Islet of Langerhans (tissue), 1 donor: ENCODE results near the gene EML1.

Experiments
- FAIRE-seq: peaks from one replicate; lab custom pipeline; 2011; peaks lifted over from hg19 to GRCh38; lab: Jason Lieb, UNC

The EML1 gene

DNA sequence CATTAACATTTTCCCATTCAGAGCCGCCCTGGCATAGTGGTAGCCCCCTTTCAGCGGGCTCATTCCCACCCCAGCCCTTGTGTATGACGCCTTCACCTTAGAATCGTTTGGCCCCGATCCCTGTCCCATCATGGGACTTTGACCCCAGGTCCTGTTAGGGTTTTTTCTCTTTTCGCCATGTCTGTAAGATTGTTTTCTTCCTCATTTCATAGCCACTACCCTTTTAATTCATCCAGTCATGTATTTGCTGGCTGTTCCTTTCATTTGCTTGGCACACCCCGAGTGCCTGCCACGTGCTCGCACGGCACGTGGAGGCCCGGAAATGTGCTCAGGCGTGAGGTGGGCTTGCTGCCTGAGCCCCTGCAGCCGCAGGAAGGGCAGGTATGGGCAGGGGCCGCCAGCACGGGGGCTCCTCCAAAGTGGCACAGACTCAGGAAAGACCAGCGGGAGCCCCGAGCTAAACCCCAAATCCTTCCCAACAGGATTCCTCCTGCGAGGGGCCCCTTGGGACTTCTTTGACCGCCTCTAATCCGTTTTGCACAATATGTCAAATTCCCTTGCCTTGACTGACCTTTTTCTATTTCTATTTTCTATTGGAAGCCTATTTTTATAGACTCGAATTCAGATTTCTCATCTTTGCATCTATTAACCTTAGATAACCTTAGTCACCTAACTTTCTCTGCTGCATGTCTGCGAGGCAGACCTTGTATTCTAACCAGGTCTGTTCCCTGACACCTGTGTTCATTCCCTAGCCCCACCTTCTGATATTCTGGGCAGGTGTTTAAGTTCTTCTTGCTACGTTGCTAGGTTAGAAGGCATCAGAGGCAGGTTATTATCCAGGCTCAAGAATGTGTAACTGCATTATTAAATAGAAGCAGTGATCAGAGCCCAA lies 114.8 kb downstream of the EML1 start:
- FAIRE-seq = no peak

DNA sequence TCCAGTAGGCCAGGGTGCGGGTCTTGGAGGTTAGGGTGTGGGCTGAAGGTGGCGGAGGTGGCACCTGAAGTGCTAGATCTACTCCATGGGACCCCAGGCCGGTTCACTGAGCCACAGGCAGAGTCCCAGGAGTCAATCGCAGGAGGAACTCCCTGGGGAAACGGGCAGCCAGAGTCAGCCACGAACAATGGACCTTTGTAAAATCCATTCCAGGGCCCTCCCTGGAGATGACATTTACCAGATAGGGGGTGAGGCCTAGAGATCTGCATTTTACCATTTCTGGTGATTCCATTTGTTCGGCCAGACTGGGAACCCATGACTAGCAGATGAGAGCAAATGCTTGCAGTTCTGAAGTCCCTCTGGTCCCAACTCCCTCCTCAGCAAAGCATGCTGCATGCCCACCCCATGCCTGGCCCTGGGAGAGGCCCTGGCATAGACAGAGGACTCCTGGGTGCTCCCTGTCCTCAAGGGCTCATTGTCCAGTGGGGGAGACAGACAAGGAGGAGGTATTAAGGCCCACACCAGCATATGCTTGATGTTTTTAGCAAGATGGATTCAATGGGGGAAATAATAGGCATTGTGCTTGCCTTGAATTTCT lies 115.5 kb downstream of the EML1 start:
- FAIRE-seq = no peak

DNA sequence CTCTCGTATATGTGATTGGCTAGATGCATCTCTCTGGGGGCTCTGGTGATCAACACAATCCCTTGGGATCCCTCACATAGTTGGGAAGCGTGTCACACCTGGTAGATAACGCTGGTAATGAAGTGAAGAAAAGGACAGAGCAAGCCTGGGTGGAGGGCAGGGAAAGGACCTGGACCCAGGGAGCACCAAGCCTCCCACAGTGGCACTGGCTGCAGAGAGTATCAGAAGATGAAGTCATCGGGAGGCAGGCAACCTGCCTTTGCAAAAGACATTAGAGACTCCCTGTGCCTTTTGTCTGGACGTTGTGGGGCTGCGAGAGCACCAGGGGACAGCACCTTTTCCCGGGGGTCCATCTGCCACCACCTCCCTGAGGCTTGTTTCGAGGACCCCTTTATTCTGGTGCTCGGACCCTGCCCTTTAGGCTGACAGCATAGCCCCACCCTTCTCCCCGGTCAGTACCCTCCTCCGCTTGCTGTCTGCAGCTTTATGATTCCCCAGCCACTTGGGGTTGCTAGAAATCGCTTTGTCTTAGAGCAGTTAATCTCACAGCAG lies 116.4 kb downstream of the EML1 start:
- FAIRE-seq = no peak

DNA sequence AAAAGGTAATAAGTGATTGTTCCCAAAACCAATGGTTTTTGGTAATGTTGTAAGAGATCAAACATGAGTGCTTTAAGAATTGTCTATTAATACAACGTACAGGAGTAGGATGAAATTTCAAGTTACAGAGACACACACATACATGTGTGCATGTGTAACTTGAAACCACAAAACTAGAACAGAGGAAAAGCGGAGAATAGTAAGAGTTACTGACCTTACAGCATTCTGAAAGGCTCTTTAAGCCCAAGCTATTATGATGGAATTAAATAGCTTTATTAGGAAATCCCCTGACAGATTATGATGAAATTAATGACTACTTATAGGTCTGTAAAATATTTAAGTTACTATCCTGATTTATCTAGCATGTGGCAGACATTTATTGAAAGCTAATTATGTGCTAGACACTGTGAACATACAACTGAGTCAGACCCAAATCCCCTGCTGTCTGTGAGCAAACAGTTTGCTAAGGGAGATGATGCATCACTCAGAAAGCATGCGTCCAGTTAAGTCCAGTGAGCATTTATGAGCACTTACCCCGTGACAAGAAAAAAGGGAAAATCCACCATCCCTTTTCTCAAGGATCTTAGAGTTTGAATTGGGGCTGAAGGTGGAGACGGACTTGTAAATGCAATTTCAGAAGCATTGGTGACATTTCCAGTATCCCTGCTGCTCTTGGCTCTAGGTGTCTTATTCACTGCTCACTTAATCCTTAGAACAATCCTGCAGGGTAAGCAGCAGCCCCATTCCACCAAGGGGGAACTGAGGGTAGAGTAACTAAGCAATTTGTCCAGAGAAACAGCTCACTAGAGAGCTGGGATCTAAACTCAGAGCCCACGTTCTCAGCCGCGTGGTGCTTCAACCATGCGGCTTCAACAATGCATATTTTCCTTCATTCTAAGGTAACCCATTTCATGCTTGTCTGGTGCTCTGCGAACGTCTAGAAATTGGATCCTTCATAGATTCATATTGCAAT lies 117.4 kb downstream of the EML1 start:
- no peak for FAIRE-seq

DNA sequence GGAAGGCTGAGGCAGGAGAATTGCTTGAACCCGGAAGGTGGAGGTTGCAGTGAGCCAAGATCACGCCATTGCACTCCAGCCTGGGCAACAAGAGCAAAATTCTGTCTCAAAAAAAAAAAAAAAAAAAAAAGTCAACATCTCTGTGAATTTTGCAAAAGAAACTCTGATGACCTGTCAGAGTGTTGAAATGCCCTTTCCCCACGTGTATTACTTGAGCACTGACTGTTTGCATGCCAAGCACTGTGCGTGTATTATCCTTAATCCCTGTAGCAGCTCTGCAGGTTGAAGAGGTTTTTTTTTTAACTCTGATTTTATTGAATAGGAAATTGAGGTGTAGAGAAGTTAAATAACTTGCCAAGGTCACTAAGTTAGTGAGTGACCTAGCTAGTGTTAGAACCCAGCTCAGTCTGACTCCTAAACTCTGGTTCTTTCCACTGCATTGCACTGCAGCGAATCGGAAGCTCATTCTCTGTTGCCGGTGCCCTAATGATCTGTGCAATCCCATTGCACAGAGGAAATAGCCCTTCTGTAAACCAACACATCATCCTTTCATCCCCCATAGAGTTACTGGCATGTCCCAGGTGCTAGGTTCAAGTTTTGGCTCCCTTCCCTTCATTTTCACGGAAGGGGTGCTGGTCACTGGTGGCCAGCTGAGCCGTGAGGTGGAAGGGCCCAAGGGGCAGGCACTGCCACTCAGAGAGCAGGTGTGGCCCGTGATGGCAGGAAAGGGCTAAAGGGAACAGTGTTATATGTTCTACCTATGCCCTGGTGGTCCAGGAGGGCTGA lies 122.3 kb downstream of the EML1 start:
- no peak for FAIRE-seq

DNA sequence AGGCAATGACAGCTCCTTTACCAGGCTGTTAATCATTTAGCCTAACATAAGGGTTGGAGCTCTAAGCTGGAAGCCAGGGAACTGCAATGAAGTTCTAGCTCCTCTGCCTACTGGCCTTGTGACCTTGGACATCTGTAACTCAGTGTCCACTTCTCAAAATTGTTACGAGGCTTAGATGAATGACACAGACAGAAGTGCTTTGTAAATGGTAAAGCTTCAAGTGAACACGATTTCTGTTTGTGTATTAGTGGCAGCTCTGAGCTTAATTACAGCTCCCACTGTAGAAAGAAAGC lies 122.8 kb downstream of the EML1 start:
- no peak for FAIRE-seq

DNA sequence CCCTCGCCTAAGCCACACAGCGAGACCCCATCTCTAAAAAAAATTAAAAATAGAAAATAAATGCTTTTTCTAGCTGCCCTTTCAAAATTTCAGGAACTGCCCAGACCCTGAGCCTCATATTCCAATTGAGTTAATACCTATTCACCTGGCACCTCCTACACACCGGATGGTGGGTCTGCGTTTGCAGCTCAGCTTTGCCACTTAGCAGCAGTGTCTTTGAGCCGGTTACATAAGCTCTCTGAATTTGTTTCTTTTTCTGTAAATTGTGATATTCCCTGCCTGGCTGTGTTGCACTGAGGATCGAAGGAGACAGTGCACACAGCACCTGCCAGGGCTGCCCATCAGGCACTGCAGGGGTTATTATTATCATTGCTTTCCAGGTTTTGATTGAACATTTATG lies 125.6 kb downstream of the EML1 start:
- FAIRE-seq = no peak

DNA sequence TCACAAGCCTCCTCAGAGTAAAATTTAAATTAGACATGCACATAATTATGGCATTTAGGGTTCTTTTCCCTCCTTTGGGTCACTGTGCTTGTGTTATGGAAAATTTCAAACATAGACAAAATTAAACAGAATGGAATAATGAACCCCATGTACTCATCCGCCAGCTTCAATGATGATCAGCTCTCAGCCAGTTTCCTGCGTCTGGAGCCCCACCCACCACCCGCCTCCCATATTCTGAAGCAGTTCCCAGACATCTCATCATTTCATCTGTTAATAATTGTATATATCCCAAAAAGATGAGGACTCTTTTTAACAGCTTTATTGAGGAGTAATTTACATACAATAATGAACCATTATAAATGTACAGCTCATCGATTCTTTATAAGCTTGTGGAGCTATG lies 128.2 kb downstream of the EML1 start:
- no peak for FAIRE-seq

DNA sequence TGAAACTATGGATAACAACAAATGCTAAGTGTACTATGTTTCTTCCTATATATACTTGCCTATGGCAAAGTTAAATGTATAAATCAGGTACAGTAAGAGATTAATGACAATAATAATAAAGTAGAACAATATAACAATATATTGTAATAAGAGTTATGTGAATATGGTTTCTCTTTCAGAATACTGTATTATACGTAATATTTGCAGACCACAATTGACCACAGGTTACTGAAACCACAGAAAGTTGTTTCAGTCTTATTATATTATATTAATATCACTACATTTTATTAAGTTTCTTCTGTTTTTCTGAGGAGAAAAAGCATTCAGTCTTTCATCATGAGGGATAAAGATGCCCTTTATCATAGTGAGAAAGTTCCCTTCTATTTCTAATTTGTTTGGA lies 131.2 kb downstream of the EML1 start:
- no peak for FAIRE-seq

DNA sequence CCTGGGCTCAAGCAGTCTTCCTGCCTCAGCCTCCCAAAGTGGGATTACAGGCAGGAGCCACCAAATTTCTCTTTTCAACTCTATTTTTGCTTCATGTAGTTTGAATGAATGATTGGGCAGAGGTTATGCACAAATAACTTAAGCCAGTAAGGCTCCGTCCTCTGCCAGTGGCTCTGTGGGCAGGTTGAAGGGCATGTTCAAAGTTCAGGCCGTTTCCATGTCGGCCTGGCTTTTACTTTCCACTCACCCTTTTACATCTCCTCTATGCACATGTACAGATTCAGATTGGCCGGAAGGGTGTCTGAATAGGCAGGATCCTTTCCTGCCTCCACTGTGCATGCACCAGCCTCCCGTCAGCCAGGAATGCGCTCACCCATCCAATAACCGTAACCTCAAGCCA lies 132.3 kb downstream of the EML1 start:
- FAIRE-seq = no peak

DNA sequence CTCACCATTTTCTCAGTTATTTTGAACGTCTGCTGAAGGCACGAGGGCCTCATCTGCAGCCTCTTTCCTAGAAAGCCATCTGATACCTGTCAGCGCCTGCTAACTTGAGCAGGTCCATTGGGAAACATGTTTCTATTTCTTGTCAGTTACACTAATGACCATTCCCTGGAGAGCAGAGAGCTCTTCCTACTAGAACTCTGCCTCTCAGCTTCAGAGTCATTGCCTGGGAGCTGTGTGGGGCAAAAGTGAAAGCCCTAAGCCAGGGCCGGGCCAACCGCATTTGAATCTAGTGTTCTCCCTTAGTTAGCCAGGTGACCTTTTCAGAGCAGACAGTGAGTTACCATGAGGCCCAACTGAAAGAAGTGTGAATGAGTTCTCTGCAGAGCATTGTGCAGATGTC lies 135.8 kb downstream of the EML1 start:
- no peak for FAIRE-seq

DNA sequence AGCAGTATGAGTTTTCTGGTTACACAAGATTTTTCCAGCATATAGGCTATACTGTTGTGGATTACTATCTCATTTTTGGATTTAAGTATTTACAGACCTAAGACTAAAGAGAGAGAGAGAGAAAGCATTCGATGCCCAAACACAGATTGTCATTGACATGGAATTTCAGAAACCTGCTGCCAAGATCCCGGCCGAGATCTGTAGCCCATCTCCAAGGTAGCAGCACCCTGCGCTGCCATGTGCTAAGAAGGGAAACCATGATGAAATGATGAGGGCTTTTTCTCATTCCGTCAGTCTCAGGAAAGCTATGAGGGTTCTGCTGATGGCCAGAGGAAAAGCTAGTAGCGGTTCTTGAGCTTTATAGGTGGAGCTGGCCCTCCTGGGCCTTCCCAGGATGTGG lies 136.4 kb downstream of the EML1 start:
- FAIRE-seq = no peak

DNA sequence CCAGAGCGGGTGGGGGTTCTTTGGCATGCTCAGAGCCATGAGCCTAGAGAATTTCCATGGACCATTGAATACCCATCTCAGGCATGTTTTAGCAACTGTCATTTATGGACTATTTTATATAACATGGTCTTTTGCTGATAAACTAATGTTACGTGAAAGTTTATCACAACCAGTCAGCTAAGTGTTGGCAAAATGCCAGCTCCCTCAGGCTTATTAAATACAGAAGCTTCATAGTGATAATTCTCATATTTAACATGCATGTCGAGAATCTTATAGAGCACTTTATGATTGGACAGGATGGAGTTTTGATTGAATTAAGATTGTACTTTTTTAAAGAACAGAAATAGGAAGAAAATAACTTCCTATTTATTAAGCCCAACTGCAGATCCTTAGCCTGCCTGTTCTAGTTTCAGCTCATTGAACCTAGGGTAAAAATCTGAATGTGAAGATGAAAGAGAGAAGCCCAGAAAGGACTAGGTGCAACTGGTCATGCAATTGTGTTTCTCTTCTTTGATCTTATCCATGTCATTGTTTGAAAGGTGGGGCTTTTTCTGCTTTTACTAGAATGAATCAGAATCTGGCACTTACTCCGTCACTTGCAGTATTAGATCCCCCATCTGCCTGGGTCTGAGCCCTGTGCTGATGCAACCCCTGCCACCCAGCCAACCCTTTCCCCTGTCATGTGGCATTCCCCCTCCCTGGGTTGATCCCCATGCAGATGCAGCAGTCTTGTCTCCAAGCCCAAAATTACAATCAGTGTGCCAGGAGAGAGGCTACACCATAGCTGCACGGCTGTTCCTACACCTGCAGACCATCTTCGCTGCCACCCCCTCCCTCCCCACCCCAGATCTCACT lies 137.4 kb downstream of the EML1 start:
- FAIRE-seq = no peak

DNA sequence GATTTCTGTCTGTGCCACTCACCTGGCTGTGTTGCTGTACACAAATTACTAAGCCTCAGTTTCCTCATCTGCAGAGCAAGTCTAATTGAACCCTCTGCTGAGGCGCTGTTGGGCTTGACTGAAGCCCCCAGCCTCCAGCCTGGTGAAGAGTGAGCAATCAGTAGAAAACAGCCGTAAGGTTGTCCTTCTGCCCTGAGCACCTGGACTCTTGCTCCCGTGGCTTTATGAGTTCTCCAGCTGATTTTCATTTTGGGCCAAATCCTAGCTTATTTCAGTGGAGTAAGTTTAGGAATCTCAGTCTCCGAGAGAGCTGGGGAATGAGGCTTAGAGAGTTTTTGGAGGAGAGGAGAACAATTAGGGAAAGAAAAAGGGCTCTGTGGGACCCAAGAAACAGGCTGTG lies 138.1 kb downstream of the EML1 start:
- FAIRE-seq = no peak

DNA sequence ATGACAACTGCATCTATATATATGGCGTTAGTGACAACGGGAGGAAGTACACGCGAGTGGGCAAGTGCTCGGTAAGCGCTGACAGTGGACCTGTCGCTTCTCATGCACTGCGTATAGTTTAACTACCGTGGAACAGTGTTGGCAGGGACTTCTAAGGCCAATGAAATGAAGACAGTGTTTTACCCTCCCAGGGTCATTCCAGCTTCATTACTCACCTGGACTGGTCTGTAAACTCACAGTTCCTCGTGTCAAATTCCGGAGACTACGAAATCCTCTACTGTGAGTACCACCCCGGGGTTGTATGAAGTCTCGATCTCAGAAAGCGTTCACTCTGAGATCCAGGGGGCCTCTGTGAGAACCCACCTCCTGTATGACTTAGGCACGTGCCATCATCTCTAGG lies 142.8 kb downstream of the EML1 start:
- FAIRE-seq = no peak

DNA sequence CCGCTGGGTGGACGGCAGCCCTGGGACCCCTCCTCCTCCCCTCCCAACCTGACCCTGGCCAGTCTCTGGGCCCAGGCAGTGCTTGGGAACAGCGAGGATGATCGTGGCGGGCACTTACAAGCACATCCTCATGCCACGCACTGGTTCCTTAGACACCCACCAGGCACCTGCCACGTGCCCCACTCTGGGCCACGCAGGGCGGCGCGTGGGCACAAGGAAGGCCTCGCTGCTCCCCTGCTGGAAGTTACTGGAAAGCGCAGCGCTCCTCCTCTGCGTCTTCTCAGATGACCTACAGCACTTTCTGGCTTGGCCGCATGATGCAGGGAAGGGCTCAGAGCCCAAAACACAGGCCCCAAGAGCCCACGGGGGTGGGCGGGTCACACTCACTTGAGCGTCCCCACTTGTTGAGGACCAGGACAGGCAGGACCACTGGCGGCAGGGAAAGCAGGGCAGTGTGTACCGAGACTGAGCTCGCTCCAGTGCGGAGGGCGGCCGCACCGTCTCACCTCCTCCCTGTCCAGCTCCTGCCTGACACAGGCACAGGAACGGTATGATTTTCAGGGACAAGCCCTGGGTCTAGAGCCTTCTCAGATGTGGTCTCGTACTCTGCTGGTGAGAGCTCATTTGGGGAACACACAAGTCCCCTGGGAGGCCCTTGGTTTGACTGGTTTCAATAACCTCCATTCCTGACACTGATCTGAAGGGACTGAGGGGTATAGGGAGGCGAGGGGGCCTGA lies 143.7 kb downstream of the EML1 start:
- FAIRE-seq = no peak

DNA sequence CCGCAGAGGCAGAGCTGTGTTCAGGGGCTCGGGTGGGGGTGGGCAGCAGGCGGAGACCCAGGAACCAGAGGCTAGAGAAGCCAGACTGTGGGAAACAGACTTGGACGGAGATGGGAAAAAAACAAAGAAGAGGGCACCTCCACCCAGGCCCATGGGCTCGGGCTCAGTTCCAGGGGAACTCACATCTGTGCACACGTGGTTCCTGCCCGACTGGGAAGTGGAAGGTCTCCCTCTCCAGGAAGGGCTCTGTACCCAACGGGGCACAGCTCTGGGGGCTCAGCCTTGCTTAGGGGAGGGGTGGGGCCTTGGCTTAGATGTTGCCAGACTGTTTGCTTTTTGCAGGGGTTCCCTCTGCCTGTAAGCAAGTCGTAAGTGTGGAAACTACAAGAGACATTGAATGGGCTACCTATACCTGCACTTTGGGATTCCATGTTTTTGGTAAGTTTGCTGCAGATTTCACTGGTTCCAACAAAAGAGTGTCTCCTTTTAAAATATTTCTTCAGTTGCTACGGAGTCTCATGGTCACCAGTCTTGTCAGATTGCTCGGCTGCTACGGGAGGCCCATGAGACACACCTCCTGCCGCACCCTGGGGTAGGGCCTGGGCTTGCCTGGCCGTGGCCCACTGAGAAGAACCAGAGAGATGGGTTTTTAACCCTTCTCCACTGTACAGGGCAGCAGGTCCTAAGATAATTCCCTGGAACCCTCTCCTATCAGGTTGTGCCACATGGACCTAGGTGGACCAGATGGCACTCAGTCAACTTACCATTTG lies 144.4 kb downstream of the EML1 start:
- no peak for FAIRE-seq

DNA sequence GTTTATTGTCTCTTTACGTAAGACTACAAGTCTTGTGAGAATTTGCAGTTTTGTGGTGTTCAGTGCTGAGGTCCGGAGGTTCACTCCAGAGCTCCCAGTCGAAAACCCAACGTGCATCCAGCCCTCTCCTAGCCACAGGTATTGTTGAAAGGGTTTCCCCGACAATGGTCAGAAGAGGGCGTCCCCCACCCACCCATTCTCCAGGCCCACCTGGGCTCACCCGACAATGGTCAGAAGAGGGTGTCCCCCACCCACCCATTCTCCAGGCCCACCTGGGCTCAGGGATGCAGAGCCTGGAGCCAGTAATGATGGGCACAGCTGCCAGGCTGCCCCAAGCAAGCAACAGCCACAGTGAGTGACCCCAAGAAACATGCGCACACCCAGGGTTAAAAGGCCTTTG lies 145.2 kb downstream of the EML1 start:
- no peak for FAIRE-seq

DNA sequence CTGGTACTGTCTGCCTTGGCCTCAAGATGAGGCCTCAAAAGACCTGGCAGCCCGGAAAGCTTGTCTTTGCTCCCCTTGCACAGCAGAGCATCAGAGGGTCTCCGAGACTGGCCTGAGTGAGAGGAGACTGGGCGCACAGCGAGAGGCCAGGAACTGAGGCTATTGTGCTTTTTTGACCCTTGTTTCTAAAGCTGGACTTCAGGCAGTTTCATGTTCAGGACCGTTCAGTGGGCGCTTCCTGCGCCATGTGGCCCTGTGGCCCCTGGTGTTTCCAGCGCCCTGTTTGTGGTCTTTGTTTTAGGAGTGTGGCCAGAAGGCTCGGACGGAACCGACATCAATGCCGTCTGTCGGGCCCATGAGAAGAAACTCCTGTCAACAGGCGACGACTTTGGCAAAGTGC lies 145.7 kb downstream of the EML1 start:
- FAIRE-seq = no peak

DNA sequence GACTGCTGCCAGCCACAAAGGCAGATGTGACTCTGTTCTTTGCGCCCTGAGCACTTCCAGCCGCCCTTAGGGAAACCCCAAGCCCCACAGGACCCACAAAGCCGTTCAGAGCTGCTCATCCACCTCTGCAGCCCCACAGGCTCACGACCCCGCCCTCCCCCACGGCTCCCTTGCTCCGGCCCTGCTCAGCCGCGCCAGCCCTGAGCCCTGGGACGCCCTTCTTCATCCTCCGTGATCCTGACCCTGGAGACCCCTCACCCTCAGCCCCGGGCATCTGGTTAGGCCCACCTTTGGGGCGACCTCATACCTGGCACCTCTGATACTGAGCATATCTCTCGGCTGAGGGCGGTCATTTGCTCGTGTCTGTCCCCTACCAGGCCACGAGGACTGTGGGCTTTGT lies 146.2 kb downstream of the EML1 start:
- no peak for FAIRE-seq
